Skeletal muscle tissue (tissue), 4 donors: ENCODE data around the gene LMBRD2. TPM values are rescaled to one million over a fixed set of nuclear protein-coding genes. Genes with fewer than 3 reads are reported as not detected.
"Not testable (repeated sequence)": the region's sequence is repeated elsewhere in the genome, so short reads cannot be mapped to it uniquely, and the experiment has no call there.

Source experiments
- H3K27ac ChIP-seq: one replicate; pipeline ENCODE4 v1.7.0; 2013; ENCODE audit warnings: mild to moderate bottlenecking, low read depth, low read length, inconsistent platforms
- H3K27me3 ChIP-seq, 3 donors: one replicate each; pipeline ENCODE4 v1.7.0; 2013; ENCODE audit warnings: low read length in 3 of 3; ENCODE audit not compliant: control insufficient read depth in 3 of 3, insufficient read depth in 3 of 3
- H3K36me3 ChIP-seq, 3 donors: one replicate each; pipeline ENCODE4 v1.7.0; 2013; ENCODE audit warnings: low read length in 3 of 3; ENCODE audit not compliant: control insufficient read depth in 3 of 3, insufficient read depth in 3 of 3
- H3K4me1 ChIP-seq, 3 donors: one replicate each; pipeline ENCODE4 v1.7.0; 2013; ENCODE audit warnings: low read length in 3 of 3, mild to moderate bottlenecking in 3 of 3; ENCODE audit not compliant: control insufficient read depth in 3 of 3, insufficient read depth in 3 of 3
- H3K4me3 ChIP-seq, 3 donors: one replicate each; pipeline ENCODE4 v1.7.0; 2013; ENCODE audit warnings: low read length in 3 of 3
- H3K9ac ChIP-seq, 3 donors: one replicate each; pipeline ENCODE4 v1.7.0; 2013; ENCODE audit warnings: low read length in 3 of 3, mild to moderate bottlenecking in 3 of 3, moderate library complexity in 2 of 3, low read depth in 1 of 3
- H3K9me3 ChIP-seq, 3 donors: one replicate each; pipeline ENCODE4 v1.7.0; 2013; ENCODE audit warnings: low read length in 3 of 3; ENCODE audit not compliant: control insufficient read depth in 3 of 3
- total RNA-seq: library from RNA; depleted of rRNA; stranded (reverse); fragments of >200 nt; gene quantifications from one replicate; pipeline ENCODE4 v1.2.3, GENCODE V29; 2014
- donor health status: Osteomylitis.

LMBRD2 gene
- 13.0 TPM for total RNA-seq

- Histone ChIP-seq H3K27ac (peak within 1 kb of the TSS; percentile 74), H3K4me1 (peaks cover 22 to 35% (median 27%) of the 10 kb centered on the region in 3 donors), H3K4me3 (peak within 1 kb of the TSS; percentile 88 to 94 (median 93)), H3K36me3 (peaks cover 0 to 11% (median 10%) of the 10 kb centered on the region in 3 donors), H3K9me3 (no peaks in the 10 kb centered on the region), H3K9ac (peak within 1 kb of the TSS; percentile 91 to 95 (median 93)), H3K27me3 (no peaks in the 10 kb centered on the region)
These were observed at the start of gene LMBRD2, which contains the start of gene SKP2 for GRCh38 chr5:36151434-36152323. LMBRD2 (minus strand) TSS chr5:36151887; CDS start chr5:36143349, 8,538 bp downstream. SKP2 (plus strand) TSS chr5:36152111; CDS start chr5:36152263, 152 bp downstream.

- peaks cover 14 to 39% (median 34%) of the 10 kb centered on the region in 3 donors for H3K36me3 ChIP-seq
These were observed 48.8 kb upstream of the LMBRD2 start for GRCh38 chr5:36200513-36200912.

GRCh38 chr5:36199620-36200019 is 47.9 kb upstream of the LMBRD2 start:
- H3K27ac ChIP-seq = no peak overlapping the region
- peaks cover 12 to 44% (median 42%) of the 10 kb centered on the region in 3 donors for H3K36me3 ChIP-seq
- H3K4me3 ChIP-seq = no peak overlapping the region
- no peaks in the 10 kb centered on the region for H3K9me3 ChIP-seq
- no peak overlapping the region for H3K9ac ChIP-seq
- H3K4me1 ChIP-seq = no peaks in the 10 kb centered on the region
- H3K27me3 ChIP-seq = no peaks in the 10 kb centered on the region

More at GRCh38 chr5:36200513-36200912, 48.8 kb upstream of the LMBRD2 start:
- Histone ChIP-seq H3K9ac (no peak overlapping the region), H3K4me1 (no peaks in the 10 kb centered on the region), H3K27me3 (no peaks in the 10 kb centered on the region), H3K27ac (no peak overlapping the region), H3K9me3 (no peaks in the 10 kb centered on the region), H3K4me3 (no peak overlapping the region)

GRCh38 chr5:36198783-36199182 is 47.1 kb upstream of the LMBRD2 start:
- H3K36me3 ChIP-seq = peaks cover 12 to 46% (median 44%) of the 10 kb centered on the region in 3 donors
- H3K4me1 ChIP-seq, H3K4me3 ChIP-seq, H3K9me3 ChIP-seq, H3K27me3 ChIP-seq, H3K9ac ChIP-seq, H3K27ac ChIP-seq: not testable (repeated sequence)

- H3K27me3 ChIP-seq = no peaks in the 10 kb centered on the region
- peaks cover 12 to 46% (median 42%) of the 10 kb centered on the region in 3 donors for H3K36me3 ChIP-seq
- no peaks in the 10 kb centered on the region for H3K9me3 ChIP-seq
- no peak overlapping the region for H3K27ac ChIP-seq
- H3K4me1 ChIP-seq = no peaks in the 10 kb centered on the region
- no peak overlapping the region for H3K9ac ChIP-seq
- H3K4me3 ChIP-seq = no peak overlapping the region
These were observed 46.6 kb upstream of the LMBRD2 start for GRCh38 chr5:36198281-36198680.

GRCh38 chr5:36193746-36194145 is 42.1 kb upstream of the LMBRD2 start:
- H3K36me3 ChIP-seq = peaks cover 8 to 43% (median 26%) of the 10 kb centered on the region in 3 donors
- no peak overlapping the region for H3K4me3 ChIP-seq
- H3K9me3 ChIP-seq = no peaks in the 10 kb centered on the region
- H3K9ac ChIP-seq = no peak overlapping the region
- no peak overlapping the region for H3K27ac ChIP-seq
- H3K4me1 ChIP-seq = no peaks in the 10 kb centered on the region
- H3K27me3 ChIP-seq = no peaks in the 10 kb centered on the region

GRCh38 chr5:36184408-36184807 is 32.7 kb upstream of the LMBRD2 start:
- not testable (repeated sequence) for H3K27ac ChIP-seq, H3K4me3 ChIP-seq, H3K9me3 ChIP-seq, H3K9ac ChIP-seq, H3K4me1 ChIP-seq, H3K27me3 ChIP-seq
- peaks cover 6 to 17% (median 11%) of the 10 kb centered on the region in 3 donors for H3K36me3 ChIP-seq

- peaks cover 4 to 36% (median 27%) of the 10 kb centered on the region in 3 donors for H3K36me3 ChIP-seq
- no peaks in the 10 kb centered on the region for H3K9me3 ChIP-seq
- no peak overlapping the region for H3K27ac ChIP-seq
- no peaks in the 10 kb centered on the region for H3K27me3 ChIP-seq
- H3K4me1 ChIP-seq = no peaks in the 10 kb centered on the region
- H3K4me3 ChIP-seq = no peak overlapping the region
- H3K9ac ChIP-seq = no peak overlapping the region
These were observed 30.1 kb upstream of the LMBRD2 start for GRCh38 chr5:36181774-36182173.

- Histone ChIP-seq H3K9ac (no peak overlapping the region), H3K27me3 (no peaks in the 10 kb centered on the region), H3K4me3 (no peak overlapping the region), H3K9me3 (no peaks in the 10 kb centered on the region), H3K27ac (no peak overlapping the region), H3K36me3 (peaks cover 4 to 36% (median 29%) of the 10 kb centered on the region in 3 donors), H3K4me1 (no peaks in the 10 kb centered on the region)
These were observed 29.1 kb upstream of the LMBRD2 start for GRCh38 chr5:36180556-36181350.
